Amniotic epithelial cell (primary cell): ENCODE data around the gene KMT5C.

Experiments used
- DNase-seq: peaks from one replicate; pipeline ENCODE4 v3.0.0-alpha.2; 2010; ENCODE audit warnings: low read depth

Gene KMT5C

DNA sequence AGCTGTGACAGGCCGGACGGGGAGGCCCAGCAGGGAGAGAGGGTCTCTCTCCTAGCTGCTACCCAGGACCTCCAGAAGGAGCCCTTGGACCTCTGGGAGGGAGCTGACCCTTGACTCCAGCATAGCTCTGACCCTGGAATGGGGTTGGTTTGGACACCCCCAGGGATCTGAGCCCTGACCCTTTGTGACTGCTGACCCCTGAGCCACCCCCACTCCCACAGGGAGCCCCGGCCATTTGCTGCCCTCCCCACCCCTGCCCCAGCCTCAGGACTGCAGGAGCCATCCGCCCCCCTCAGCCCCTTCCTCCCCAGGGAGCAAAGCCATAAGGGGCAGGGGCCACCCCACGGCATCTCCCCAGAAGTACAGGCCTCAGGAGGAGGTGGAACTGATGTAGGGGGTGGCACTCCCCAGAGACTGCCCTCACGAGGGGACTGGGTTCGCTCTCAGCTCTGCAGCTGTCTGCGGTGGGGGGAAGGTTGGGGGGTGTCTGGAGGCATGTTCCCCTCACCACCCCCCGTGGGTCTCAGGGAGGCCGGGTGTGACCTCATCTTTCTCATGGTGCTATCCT is 7.8 kb downstream of the KMT5C start:
- no peak for DNase-seq

DNA sequence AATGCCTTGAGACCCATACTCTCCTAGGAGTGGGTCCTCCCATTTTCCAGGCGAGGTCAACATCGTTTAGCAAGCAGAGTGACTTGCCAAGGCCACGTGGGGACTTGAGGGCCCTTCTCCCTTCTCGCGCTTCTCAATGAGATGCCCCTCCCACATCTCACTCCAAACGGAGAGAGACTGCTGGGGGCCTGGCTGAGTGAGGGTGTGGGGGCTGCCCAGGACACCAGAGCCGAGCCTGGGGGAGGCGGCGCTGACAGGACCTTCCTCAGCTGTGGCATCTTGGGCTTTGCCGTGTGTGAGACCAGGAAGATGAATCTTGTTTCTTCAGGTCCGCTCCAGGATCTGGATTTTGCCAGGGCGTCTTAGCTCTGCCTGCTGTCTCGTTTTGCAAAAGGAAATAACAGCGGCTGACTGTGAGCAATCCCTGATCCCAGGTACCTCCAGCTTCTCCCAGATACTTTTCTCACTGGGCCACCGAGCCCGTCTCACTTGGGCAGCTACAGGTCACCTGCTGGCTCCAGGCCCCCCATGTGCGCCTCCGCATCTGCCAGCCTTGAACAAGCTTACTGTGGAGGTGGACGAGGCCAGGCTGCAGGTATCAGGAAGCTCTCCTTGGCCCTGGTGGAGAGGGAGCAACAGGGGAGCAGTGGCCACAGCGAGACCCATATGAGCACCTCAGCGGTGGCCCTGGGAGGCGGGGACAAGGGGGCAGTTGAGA is 8.8 kb downstream of the KMT5C start:
- no peak for DNase-seq

DNA sequence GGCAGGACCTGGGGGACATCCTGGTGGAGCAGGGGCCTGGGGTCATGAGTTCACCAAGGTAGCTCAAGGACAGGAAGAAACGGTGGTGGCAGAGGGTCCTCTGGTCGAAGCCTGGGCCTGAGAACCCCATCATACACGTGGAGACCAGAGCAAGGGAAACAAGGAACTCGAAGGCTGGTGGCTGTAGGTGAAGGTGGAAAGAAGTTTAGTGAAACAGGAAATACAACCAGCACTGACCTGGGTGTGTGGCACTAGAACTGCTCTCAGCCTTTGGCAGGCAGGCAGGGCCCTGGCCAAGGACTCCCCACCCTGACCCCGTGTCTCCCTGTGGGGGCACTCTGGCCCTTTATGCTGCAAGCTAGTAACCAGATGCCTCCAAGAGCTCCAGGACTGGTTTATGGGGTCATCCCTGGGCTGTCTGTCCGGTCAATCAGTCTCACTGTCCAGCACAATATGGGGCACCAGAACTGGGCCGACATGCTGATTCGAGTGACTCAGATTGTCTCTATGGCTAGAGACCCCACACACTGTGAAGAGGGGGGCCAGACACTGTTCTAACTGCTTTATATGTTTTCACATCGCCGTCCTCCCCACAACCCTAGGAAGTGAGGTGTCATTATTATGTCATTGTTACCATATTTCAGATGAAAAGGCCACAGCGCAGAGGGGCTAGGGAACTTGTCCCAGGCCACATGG is 11.1 kb downstream of the KMT5C start:
- no peak for DNase-seq

DNA sequence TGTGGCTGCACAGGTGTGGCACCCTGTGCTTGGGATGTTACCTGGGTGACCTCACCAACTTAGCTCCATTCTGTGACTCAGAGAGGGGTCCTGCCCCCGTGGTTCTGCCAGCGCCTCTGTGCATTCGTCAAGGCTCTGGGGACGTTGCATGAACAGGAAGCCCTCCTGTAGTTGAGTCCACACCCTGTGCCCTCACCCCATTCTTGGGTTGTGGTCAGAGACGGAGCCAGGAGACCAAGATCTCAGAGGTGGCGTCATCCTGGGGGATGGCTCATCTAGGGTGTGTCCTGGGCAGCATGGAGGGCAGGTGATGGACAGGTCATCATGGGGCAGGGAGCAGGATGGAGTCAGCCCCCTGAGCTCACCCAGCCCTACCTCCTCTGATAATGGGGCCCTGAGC is 12.4 kb downstream of the KMT5C start:
- DNase-seq = no peak

DNA sequence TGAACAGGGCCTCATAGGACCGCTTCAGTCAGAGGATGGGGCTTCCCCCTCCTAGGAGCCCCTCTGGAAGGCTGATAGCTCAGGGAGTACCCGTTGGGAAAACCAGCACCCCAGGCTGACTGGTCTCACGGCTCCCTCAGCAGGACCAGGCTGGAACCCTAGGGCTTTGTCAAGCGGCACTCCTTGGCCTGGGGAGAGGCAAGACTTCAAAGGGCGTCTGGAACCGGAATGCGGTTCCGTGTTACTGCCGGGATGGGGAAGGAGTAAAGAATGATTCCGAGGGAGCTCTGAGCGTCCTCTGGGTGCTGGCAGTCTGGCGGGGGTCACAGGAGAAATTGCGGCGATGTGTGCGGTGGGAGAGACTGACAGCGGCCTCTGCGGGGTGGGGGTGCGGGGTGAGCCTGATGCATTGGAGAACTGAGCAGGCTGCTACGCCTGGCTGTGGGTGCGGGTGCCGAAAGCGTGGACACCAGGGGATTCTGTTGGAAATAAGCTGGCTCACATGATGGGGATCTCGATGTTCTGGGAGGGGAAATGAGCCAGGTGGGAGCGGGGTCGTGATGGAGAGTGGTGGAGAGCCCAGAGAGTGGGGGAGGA is 13.0 kb downstream of the KMT5C start:
- no peak for DNase-seq

DNA sequence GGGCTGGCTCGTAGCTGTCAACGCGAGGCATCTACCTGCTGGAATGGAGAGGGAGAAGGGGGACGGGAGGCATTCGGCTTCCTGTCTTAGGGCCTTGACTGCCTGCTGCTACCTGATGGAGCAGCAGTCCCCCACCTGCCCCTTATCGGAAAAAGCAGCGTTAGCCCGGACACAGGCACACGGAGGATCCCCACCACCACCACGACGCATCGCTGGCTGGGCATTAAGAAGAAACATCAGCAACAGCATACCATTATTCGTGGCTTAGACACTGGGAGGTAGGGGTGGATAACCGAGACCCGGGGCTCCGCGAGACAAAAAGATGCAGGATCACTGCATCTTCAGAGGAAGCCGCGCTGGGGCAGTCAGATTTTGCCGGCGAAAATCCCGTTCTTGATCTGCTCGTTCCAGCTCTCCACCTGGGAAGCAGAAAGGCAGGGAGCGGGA is 13.7 kb downstream of the KMT5C start:
- no peak for DNase-seq

DNA sequence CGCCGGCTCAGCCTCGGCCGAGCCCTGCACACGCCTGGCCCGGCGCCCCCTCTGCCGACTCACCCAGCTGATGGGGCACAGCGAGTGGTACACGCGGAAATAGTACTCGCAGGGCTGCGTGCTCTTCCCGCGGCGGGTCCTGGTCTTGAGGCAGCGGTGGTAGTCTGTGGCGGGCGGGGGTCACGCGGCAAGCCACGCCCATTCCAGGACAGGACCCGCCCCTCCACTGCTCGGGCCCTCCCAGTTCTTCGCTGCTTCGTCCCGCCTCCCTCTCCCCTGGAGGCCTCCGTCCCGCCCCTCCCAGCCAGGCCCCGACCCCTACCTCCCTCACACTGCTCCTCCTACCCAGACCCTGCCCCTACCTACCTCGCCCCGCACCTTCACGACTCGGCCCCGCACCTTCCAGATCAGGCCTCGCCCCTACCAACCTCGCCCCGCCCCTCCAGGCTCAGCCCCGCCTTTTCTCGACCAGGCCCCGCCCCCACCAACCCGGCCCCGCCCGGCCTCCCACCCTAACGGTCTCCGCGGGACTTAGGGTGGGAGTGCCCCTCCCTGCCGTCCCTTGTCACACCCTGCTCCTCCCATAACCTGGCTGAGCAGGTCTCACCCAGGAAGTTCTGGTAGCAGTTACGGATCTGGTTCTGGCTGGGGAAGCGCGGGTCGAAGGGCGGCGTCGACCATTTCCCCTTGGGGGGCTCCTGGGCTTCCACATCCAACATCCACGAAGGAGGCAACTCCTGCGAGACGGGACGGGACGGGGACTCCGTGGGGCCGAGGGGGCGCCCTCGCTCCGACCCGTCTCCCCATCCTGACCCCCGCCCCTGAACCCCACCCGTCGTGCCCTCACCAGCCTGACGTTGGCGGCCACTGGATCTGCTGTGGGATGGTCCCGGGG is 14.4 kb downstream of the KMT5C start:
- peak; percentile 45 for DNase-seq

DNA sequence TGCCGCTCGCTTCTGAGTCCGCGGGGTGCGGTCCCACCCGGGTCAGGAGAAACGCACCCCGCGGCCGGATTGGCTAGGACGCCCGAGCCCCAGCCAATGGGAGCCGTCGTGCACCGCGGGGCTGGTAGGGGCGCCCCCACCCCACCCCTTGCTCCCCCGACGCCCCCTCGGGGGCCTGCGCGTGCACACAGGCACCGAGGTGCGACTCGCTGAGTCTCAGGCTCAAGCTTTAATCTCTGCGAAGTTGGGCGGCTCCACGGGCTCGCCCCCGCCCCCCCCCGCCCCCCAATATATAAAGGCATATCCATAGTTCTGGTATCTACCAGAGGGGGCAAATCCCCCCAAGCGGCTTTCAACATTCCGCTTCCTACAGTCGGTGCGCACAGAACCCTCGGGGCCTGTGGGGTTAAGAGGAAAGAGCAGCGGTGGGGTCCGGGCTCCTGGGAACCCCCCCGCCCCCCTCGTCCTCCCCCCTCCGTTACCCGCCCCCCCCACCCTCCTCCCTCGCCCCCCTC is 15.1 kb downstream of the KMT5C start, which contains the start of gene COX6B2:
COX6B2 (minus strand) TSS at position 22 of the 515 bp plus-strand sequence. CDS start 198 bp downstream, outside the sequence.
- no peak for DNase-seq

DNA sequence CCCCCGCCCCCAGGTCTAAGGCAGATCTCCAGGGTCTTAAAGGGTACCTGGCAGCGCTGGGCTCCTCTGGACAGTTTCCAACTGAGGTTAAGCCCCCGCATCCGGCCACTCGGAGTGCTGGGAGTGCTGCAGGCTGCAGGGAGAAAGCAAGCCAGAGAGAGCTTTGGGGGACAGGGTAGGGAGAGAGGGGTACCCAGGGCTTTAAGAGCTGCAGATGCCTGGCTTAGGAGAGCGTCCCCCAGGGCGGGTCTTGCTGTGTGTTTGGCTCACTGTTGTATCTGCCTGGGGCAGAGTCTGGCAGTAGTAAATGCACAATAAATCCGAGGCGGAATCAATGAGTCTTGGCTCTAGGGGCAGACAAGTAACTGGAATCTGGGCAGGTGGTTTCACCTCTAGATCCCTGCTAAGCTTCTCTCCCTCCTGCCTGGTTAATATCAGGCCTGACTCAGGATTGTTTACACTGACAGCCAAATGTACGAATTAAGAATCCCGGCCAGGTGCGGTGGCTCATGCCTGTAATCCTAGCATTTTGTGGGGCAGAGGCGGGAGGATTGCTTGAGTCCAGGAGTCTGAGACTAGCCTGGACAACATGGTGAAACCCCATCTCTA is 15.6 kb downstream of the KMT5C start:
- peak; percentile 32 for DNase-seq

DNA sequence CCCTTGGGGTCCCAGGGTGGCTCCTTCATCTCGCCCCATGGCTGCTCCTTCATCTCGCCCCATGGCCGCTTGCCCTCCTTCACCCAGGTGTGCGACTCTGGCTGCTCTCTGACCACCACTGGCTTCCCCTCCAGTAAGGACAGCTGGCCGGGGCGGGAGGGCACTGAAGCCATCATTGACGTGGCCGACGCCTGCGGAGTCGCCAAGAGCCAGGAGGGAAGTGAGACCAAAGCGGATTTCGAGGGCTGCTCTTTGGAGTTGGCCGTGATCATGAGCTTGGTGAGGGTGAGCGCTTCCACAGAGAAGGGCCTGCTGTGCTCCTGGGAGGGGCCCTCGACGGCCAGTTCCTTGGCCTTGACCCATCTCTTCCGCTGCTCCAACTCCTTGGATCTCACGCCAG is 18.8 kb downstream of the KMT5C start:
- DNase-seq = no peak

DNA sequence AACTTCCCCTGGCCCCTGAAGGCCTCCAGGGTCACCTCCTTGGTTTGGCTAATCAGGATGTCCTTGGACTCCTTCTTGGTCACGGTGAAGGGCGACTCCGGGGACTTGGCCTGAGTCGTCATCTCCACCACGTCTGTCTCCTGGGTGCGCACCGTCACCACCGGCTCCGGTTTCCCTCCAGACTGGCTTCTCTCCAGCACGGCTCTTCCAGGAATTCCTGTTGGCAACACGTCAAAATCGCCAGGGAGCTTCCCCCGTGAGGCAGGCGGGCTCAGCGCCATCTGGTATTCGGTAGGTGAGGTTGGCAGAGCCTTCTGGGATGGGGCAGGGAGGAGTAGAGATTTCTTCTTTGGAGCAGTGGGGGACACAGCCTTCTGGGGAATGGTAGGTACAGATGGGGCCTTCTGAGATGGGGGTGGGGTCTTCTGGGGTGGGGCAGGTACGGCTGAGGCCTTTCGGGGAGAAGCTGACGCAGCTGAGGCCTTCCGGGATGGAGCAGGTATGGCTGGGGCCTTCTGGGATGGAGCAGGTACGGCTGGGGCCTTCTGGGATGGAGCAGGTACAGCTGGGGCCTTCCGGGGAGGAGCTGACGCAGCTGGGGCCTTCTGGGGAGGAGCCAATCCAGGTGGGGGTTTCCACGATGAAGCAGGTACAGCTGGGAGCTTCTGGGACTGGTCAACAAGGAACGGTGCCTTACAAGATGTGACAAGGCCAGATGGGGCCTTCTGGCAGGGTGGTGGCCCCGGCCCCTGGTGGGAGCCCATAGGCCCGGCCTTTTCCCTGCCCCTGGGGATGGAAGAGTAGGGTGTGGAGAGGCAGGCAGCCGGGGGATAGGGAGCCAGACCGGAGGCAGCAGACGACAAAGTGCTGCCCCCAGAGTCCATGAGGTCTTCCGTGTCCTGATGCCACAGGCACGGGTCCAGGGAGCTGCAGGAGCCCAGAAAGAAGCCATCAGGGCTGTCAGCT is 19.6 kb downstream of the KMT5C start:
- peak; percentile 52 for DNase-seq

DNA sequence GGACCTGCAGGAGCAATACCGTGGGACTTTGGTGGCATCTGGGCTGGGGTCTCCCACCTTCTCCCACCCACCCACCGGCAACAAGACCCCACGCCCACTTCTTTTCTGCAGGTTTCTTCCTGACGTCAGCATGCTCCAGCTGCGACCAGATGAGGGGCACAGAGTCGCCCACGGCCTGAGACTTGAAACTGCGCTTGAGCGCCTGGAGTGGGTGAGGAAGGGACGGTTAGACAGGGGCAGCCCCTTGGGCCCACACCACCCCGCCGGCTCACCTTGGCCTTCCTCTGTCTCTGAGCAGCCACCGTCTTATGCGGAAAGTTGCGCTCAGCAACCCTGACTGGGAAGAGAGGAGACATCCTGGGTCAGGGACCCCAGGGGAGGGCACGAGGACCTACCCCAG is 21.2 kb downstream of the KMT5C start:
- no peak for DNase-seq

DNA sequence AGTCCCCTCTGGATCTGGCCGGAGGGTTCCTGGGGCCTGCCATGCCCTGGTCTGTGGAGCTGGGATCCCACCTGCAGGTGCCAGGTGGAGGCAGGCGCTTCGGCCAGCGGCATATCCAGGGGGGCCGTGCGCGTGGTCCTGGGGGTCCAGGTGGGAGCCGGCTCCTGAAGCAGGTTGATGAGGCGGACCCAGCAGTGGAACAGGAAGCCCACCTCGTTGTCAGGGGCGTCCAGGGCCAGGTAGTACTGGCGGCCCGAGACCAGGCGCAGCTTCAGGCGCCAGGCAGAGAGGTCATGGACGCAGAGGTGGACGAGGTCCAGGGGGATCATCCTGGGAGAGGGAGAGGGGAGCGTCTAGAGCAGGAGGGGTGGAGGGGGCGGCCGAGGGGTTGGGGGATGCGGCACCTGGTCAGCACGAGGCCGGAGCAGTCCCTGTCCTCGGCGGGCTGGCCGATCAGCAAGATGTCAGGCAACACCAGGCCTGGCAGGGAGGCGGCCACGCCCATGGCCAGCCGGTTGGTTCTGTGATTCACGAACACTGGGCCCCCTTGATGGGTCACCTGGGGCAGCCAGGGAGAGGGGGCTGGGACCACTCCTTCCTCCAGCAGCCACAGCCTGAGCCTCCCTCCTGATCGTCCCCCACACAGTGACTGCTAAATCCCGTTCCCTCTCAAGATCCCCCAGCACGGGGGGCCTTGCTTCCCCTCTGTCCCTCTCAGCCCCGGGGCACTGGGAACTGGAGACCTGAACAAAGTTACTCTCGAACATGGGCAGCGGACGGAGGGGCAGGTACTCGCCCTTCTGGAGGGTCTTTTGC is 22.7 kb downstream of the KMT5C start:
- no peak for DNase-seq

DNA sequence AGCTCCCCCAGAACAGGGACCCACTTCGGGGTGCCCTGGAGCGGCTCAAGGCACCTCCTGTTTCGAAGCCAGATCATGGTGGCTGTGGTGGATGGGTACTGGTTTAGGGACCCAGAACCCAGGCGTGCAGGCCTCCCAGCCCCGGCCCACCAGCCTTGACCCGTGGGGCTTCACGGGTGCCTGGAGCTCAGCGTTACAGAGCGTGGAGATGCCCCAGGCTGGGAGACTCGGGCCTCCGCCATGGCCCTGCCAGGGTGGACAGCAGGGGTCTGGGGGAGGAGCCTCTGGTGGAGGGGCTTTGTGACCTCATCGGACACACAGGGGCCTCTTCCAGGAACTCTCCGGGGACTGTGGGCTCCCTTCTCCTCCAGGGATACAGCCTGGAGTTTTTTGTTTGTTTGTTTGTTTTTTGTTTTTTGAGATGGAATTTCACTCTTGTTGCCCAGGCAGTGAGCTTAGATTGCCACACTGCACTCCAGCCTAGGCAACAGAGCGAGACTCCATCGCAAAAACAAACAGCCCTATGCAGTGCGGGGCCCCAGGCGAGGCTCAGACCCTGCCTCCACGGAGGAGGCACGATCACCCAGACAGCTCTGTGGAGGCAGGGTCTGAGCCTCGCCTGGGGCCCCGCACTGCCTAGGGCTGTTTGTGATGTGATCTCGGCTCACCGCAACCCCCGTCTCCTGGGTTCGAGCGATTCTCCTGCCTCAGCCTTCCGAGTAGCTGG is 23.5 kb downstream of the KMT5C start, which contains the start of gene GARIN5B:
GARIN5B (minus strand) TSS at position 271 of the 727 bp plus-strand sequence; CDS start at position 77, 194 bp downstream.
- DNase-seq = no peak

DNA sequence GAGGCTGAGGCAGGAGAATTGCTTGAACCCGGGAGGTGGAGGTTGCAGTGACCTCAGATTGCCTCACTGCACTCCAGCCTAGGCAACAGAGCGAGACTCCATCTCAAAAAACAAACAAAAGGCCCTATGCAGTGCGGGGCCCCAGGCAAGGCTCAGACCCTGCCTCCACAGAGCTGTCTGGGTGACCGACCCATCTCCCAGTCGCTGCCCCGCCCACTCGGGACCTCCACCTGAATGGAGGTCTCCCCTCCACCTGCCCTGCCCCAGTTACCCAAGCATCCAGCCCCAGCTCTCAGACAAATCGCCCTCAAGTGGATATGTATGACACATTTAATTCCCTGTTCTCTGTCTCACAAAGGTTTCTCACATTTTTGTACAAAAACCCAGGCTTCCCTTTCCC is 25.6 kb downstream of the KMT5C start:
- DNase-seq = no peak

DNA sequence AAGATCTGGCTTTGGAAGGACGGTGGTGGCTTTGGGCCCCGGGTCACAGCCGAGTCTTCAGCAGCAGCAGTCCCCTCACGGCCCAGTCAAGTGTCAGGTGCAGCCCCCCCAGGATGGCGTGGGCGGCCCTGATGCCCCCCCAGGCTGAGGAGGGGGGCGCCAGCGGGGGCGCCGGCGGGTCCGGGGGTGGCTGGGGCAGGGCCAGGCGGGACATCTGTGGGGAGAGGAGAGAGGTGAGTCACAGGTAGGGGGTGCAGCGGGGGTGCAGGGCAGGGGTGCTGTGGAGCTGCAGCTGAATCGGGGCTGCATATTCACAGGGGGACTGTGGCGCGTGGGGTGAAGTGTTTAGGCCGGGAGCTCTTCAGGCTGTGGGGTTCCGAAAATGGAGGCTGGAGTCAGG is 26.3 kb downstream of the KMT5C start:
- DNase-seq = no peak

DNA sequence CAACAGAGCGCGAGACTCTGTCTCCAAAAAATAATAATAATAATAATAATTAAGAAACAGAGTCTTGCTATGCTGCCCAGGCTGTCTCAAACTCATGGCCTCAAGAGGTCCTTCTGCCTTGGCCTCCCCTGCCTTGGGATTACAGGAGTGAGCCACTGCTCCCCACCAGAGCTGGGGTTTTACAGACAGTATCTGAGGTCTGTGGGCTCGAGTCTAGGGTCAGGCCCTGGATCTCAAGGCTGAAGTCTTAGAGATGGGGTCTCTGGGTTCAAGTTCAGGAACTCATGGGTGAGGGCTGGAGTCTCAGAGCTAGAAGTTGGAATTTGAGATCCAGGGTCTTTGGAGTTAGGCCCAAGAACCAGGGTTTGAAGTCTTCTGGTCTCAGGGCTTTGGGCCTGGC is 27.1 kb downstream of the KMT5C start:
- no peak for DNase-seq

DNA sequence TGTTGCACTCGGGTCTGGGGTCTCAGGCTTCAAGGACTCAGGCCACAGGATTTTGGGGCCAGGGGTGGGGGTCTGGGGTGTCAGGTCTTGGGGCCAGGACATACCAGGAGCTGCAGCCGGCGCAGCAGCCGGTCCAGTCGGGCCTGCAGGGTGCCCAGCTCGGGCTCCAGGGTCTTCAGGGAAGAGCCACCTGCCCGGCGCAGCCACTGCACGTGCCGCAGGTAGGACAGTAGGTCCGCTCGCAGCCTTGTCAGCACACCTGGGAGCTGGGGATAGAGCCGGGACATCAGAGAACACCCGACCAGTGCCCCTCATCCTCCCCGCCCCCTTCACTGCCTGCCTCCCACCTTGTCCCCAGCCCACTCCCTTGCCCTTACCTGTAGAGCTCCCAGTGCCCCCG is 28.4 kb downstream of the KMT5C start:
- DNase-seq = no peak
